ACC112 (cell line): ENCODE results near the gene RBM48.

ENCODE experiments used
- H2AFZ ChIP-seq: fragments of 200-600 bp; sonication (generic); one replicate; pipeline ENCODE4 v1.6.0; 2017; ENCODE audit warnings: antibody characterized with exemption, low read length; ENCODE audit not compliant: unreplicated experiment
- H3K27ac ChIP-seq: fragments of 200-600 bp; sonication (generic); 2 replicates; pipeline ENCODE4 v1.5.1; 2014; ENCODE audit warnings: low read depth, mild to moderate bottlenecking, antibody characterized with exemption, low read length, moderate library complexity
- H3K27me3 ChIP-seq: fragments of 200-600 bp; sonication (generic); 2 replicates; pipeline ENCODE4 v1.6.1; 2014; ENCODE audit warnings: mild to moderate bottlenecking, antibody characterized with exemption, low read length, moderate library complexity, mixed read lengths; ENCODE audit not compliant: insufficient read depth
- H3K36me3 ChIP-seq: fragments of 200-600 bp; sonication (generic); 2 replicates; pipeline ENCODE4 v1.6.1; 2016; ENCODE audit warnings: mild to moderate bottlenecking, antibody characterized with exemption, low read length, moderate library complexity, mixed read lengths; ENCODE audit not compliant: insufficient read depth
- H3K4me1 ChIP-seq: fragments of 200-600 bp; sonication (generic); one replicate; pipeline ENCODE4 v1.6.1; 2016; ENCODE audit warnings: low read length, mixed read lengths; ENCODE audit not compliant: insufficient read depth, unreplicated experiment, control insufficient read depth
- H3K4me3 ChIP-seq: fragments of 200-600 bp; sonication (generic); 2 replicates; pipeline ENCODE4 v1.5.1; 2014; ENCODE audit warnings: mild to moderate bottlenecking, low read depth, low read length
- H3K79me2 ChIP-seq: fragments of 200-600 bp; sonication (generic); one replicate; pipeline ENCODE4 v1.6.0; 2016; ENCODE audit warnings: low read length; ENCODE audit not compliant: control insufficient read depth, unreplicated experiment, insufficient read depth

RBM48 gene

GRCh38 chr7:92582948-92583347, 54.4 kb downstream of the RBM48 start:
- H3K79me2 ChIP-seq = peaks cover 76% of the 10 kb centered on the region
- peaks cover 26% of the 10 kb centered on the region for H3K36me3 ChIP-seq
- no peaks in the 10 kb centered on the region for H3K27me3 ChIP-seq
- peaks cover 18% of the 10 kb centered on the region for H3K4me1 ChIP-seq
- no peak overlapping the region for H3K4me3 ChIP-seq
- H2AFZ ChIP-seq = no peak overlapping the region
- H3K27ac ChIP-seq = no peak overlapping the region

GRCh38 chr7:92584953-92585352, 56.4 kb downstream of the RBM48 start:
- Histone ChIP-seq H2AFZ (no peak overlapping the region), H3K4me3 (no peak overlapping the region), H3K27ac (no peak overlapping the region), H3K36me3 (peaks cover 17% of the 10 kb centered on the region; the same call in 1 of the 2 replicates), H3K4me1 (peaks cover 29% of the 10 kb centered on the region), H3K79me2 (peaks cover 89% of the 10 kb centered on the region), H3K27me3 (no peaks in the 10 kb centered on the region)

GRCh38 chr7:92586403-92586802, 57.8 kb downstream of the RBM48 start:
- no peak overlapping the region for H2AFZ ChIP-seq
- H3K27ac ChIP-seq = peak overlapping the region; percentile 52
- peaks cover 10% of the 10 kb centered on the region; the same call in 1 of the 2 replicates for H3K36me3 ChIP-seq
- H3K4me3 ChIP-seq = peak overlapping the region; percentile 22; the same call in 1 of the 2 replicates
- H3K79me2 ChIP-seq = peaks cover 79% of the 10 kb centered on the region
- no peaks in the 10 kb centered on the region for H3K27me3 ChIP-seq
- peaks cover 29% of the 10 kb centered on the region for H3K4me1 ChIP-seq

- Histone ChIP-seq H3K79me2 (peaks cover 75% of the 10 kb centered on the region), H3K4me3 (peak overlapping the region; percentile 8), H3K27me3 (no peaks in the 10 kb centered on the region), H2AFZ (no peak overlapping the region), H3K36me3 (peaks cover 10% of the 10 kb centered on the region; the same call in 1 of the 2 replicates), H3K27ac (peak overlapping the region; percentile 52), H3K4me1 (peaks cover 29% of the 10 kb centered on the region)
Observed at GRCh38 chr7:92586841-92587240, 58.2 kb downstream of the RBM48 start.
